ENCODE results near the gene SNRPB. TPM values are rescaled to one million over a fixed set of nuclear protein-coding genes. Genes with fewer than 3 reads are reported as not detected.

Gene SNRPB
- total RNA-seq, 2 experiments from 2014 or later, result 469 to 479 TPM

DNA sequence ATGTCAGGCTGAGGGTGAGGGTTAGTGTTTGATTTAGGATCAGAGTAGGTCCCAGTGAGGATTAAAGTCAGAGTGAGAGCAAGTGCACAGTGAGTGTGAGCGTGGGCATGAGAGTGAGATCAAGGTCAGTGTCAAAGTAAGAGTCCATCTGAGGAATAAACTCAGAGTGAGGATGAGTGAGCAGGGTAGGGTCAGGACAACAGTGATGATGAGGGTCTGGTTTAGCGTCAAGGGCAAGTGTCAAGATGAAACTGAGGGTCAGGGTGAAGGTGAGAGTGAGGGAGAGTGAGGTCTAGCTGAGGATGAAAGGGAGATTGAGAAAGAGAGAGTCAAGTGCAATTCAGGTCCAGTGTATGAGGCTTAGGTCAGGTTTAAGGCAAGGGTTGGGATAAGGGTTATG, 45.8 kb upstream of the SNRPB start:
- intact Hi-C loops (cut with micrococcal nuclease), result no loop called here
- Mint-ChIP-seq H3K36me3 (ENCODE audit: low read depth) (no peaks in the 10 kb centered on the region), H3K27me3 (peaks cover 8% of the 10 kb centered on the region), H3K27ac (no peak overlapping the region), H3K9me3 (no peaks in the 10 kb centered on the region), H3K4me3 (no peak overlapping the region), H3K4me1 (ENCODE audit: low read depth) (peaks cover under 1% of the 10 kb centered on the region)
- ChIA-PET CTCF (interaction anchor here (1.2 to 1.3 kb wide), 2 partner anchors 40 to 197 kb away, joined by 4 read pairs; no protein-coding TSS in a partner anchor), POLR2A (interaction anchor here (0.6 kb wide), 1 partner anchor 305 kb away, joined by 3 read pairs; no protein-coding TSS in a partner anchor)
- no peak for DNase-seq
- no peak for ATAC-seq
- TF ChIP-seq, protein P1, sequence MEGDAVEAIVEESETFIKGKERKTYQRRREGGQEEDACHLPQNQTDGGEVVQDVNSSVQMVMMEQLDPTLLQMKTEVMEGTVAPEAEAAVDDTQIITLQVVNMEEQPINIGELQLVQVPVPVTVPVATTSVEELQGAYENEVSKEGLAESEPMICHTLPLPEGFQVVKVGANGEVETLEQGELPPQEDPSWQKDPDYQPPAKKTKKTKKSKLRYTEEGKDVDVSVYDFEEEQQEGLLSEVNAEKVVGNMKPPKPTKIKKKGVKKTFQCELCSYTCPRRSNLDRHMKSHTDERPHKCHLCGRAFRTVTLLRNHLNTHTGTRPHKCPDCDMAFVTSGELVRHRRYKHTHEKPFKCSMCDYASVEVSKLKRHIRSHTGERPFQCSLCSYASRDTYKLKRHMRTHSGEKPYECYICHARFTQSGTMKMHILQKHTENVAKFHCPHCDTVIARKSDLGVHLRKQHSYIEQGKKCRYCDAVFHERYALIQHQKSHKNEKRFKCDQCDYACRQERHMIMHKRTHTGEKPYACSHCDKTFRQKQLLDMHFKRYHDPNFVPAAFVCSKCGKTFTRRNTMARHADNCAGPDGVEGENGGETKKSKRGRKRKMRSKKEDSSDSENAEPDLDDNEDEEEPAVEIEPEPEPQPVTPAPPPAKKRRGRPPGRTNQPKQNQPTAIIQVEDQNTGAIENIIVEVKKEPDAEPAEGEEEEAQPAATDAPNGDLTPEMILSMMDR (IDR thresholded peaks at IDR 0.05), result no peak

DNA sequence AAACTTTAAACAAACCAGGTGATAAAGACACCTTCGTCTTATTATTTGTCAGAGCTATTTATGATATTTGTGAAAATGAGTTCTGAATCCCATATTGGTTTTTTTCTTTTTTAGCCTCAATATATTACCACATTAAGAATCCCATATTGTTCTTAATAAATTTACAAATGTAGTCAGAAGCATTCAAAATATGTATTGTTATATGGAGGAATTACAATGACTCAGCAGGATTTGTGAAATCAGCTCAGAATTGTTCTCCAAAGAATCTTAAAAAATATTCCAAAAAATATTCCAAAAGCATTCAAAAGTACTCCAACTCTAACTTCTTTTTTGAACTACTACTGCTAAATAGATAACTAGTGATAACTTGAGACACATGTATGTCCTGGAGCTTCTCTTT, 44.6 kb upstream of the SNRPB start:
- Mint-ChIP-seq H3K4me3 (no peak overlapping the region), H3K27ac (no peak overlapping the region), H3K4me1 (ENCODE audit: low read depth) (no peaks in the 10 kb centered on the region), H3K27me3 (peaks cover 10% of the 10 kb centered on the region), H3K9me3 (no peaks in the 10 kb centered on the region), H3K36me3 (ENCODE audit: low read depth) (no peaks in the 10 kb centered on the region)
- CTCF ChIA-PET, result interaction anchor here (9.4 kb wide), 1 partner anchor 7 kb away, joined by 147 read pairs; no protein-coding TSS in a partner anchor
- intact Hi-C loops (cut with micrococcal nuclease), result no loop called here
- ATAC-seq (no peak), DNase-seq (no peak)
- POLR2A ChIA-PET, result interaction anchor here (0.9 kb wide), 1 partner anchor 45 kb away, joined by 3 read pairs; no protein-coding TSS in a partner anchor
- TF ChIP-seq, protein P1 (IDR thresholded peaks at IDR 0.05), result no peak

DNA sequence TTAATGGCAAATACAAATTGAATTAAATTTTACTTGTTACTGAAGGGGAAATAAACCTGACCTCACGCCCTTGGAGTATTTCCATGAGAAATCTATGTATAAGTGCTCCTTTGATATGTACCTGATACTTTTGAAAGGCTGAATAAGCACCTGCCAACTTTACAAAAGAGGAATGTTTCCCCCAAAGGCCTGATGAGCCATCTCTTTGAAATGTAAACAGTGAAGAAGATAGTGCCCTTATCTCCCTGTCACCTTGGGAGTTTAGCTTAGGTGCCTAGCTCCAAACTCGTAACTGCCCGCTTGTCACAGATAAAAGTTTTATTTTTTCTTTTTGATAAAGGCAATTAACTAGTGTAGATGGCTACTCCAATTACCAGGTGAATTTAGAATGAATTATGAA, 39.2 kb upstream of the SNRPB start:
- Mint-ChIP-seq H3K4me1 (ENCODE audit: low read depth) (peaks cover 14% of the 10 kb centered on the region), H3K9me3 (no peaks in the 10 kb centered on the region), H3K4me3 (peak overlapping the region; percentile 96), H3K36me3 (ENCODE audit: low read depth) (peaks cover 11% of the 10 kb centered on the region), H3K27me3 (peaks cover 9% of the 10 kb centered on the region), H3K27ac (no peak overlapping the region)
- ChIA-PET CTCF (interaction anchor here (1.2 to 9.4 kb wide), 2 partner anchors 9 to 13 kb away, joined by 3 to 147 read pairs; no protein-coding TSS in a partner anchor), POLR2A (interaction anchor here (1.3 to 3.7 kb wide), 4 partner anchors 40 to 145 kb away, joined by 3 to 22 read pairs (median 6); partner anchors contain the start of genes NOP56 and SNRPB)
- TF ChIP-seq, protein P1 (IDR thresholded peaks at IDR 0.05), result no peak
- DNase-seq, result no peak
- intact Hi-C loops (cut with micrococcal nuclease), result no loop called here
- ATAC-seq, result no peak

DNA sequence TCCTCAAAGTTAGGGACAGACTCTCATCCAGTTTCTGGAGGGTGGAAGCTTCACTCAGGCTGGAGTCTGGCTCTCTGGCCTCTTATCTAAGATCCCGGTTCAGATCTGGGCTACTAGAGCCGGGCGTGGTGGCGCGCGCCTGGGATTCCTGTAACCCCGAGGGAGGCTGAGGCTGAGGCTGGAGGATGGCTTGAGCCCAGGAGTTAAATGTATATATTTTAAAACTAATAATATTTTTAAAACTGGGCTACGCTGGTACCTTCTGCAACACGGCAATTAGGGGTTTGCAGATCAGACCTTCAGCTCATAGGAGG, 38.8 kb upstream of the SNRPB start:
- TF ChIP-seq, protein P1 (IDR thresholded peaks at IDR 0.05), result no peak
- H3K9me3 Mint-ChIP-seq, result no peaks in the 10 kb centered on the region
- H3K27ac Mint-ChIP-seq, result peak overlapping the region; percentile 98
- DNase-seq (no peak), ATAC-seq (peak; percentile 1)
- peaks cover 11% of the 10 kb centered on the region for H3K36me3 Mint-ChIP-seq (ENCODE audit: low read depth)
- peak overlapping the region; percentile 96 for H3K4me3 Mint-ChIP-seq
- intact Hi-C loops (cut with micrococcal nuclease), result no loop called here
- H3K27me3 Mint-ChIP-seq, result peaks cover 8% of the 10 kb centered on the region
- CTCF ChIA-PET, result interaction anchor here (1.2 to 9.4 kb wide), 2 partner anchors 9 to 13 kb away, joined by 3 to 147 read pairs; no protein-coding TSS in a partner anchor
- peaks cover 17% of the 10 kb centered on the region for H3K4me1 Mint-ChIP-seq (ENCODE audit: low read depth)
- POLR2A ChIA-PET, result interaction anchor here (1.3 to 3.7 kb wide), 5 partner anchors 15 to 145 kb away, joined by 3 to 22 read pairs (median 5); partner anchors contain the start of genes NOP56 and SNRPB
